ENCODE results near the gene FBXO47.
"Not testable (repeated sequence)": the region's sequence is repeated elsewhere in the genome, so short reads cannot be mapped to it uniquely, and the experiment has no call there.

GRCh38 chr17:38933962-38934361, 33.2 kb downstream of the FBXO47 start:
- TF ChIP-seq FOXA1 (IDR thresholded peaks at IDR 0.05); SUZ12 (IDR thresholded peaks at IDR 0.05); L3MBTL2 (conservative IDR thresholded peaks at IDR 0.05); LEF1 (IDR thresholded peaks at IDR 0.05; ENCODE audit: borderline replicate concordance): not testable (repeated sequence)

Measured in HEK293T (cell line).